Astrocyte of the cerebellum (primary cell): ENCODE measurements around the gene ARHGEF7.

Experiments
- DNase-seq: peaks from one replicate; pipeline ENCODE4 v3.0.0-alpha.2; 2011; ENCODE audit warnings: low read depth
- H3K4me3 ChIP-seq: 2 replicates; pipeline ENCODE4 v1.5.1; 2011; ENCODE audit warnings: mild to moderate bottlenecking, low read depth, low read length, moderate library complexity
- CTCF ChIP-seq: IDR thresholded peaks from 2 replicates; pipeline ENCODE4 v1.5.1; 2012; ENCODE audit warnings: low read length, low read depth, moderate library complexity, mild to moderate bottlenecking; ENCODE audit errors: missing control alignments
- in situ Hi-C: cut with HindIII; loops from 2 replicates; pipeline ENCODE4 v1.10.0; 2017; ENCODE audit warnings: low sequenced_read_pairs

The ARHGEF7 gene

DNA sequence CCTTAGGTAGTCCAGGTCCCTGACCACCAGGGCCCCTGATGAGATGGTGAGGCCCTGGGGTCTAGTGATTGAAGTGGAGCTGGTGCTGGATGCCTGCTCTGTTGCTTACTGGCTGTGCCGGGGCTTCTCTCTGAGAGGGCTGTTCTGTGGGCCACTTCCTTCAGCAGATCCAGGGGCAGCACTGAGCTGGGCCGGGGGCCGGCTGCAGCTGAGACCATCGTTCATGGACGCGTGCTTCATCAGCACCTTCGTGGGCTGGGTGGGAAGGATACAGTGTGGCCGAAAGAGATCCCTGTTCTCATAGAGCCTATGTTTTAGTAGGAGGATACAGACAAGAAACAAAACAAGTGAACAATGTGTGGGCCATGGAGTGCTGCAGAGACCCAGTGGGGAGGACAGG, 172.1 kb downstream of the ARHGEF7 start:
- H3K4me3 ChIP-seq: no peak overlapping the region
- DNase-seq: no peak
- no peak for TF ChIP-seq CTCF
- in situ Hi-C loops: loop anchor here (5.0 kb wide), 1 partner anchor 35 kb away; no protein-coding TSS in a partner anchor

- no peak for TF ChIP-seq CTCF
- no peak overlapping the region for H3K4me3 ChIP-seq
- in situ Hi-C loops: loop anchor here (5.0 kb wide), 1 partner anchor 36 kb away; no protein-coding TSS in a partner anchor
- no peak for DNase-seq
Observed at GRCh38 chr13:111288276-111288675, 173.2 kb downstream of the ARHGEF7 start.

DNA sequence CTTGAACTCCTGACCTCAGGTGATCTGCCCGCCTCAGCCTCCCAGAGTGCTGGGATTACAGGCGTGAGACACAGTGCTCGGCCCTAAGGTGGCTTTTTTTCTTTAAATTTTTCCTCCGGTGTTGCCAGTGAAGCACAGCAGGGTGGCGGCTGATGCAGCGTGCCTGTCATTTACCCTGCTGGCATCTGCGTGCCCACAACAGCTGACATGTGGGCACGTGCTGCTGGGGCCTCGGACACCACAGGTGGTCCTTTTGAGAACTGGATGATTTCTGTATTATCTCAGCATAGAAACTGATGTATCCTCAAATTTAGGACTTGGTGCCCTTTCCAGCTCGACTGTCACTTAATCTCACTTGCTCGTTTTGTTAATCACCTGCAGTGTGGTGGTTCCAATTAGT, 174.1 kb downstream of the ARHGEF7 start:
- TF ChIP-seq CTCF: no peak
- no peak overlapping the region for H3K4me3 ChIP-seq
- no peak for DNase-seq
- in situ Hi-C loops: loop anchor here (5.0 kb wide), 1 partner anchor 37 kb away; no protein-coding TSS in a partner anchor

- DNase-seq: no peak
- no peak overlapping the region for H3K4me3 ChIP-seq
- TF ChIP-seq CTCF: no peak
- in situ Hi-C loops: no loop called here
Observed at GRCh38 chr13:111291908-111292307, 176.8 kb downstream of the ARHGEF7 start.

GRCh38 chr13:111292710-111293485, 177.8 kb downstream of the ARHGEF7 start:
- in situ Hi-C loops: no loop called here
- no peak overlapping the region for H3K4me3 ChIP-seq
- TF ChIP-seq CTCF: no peak
- no peak for DNase-seq

DNA sequence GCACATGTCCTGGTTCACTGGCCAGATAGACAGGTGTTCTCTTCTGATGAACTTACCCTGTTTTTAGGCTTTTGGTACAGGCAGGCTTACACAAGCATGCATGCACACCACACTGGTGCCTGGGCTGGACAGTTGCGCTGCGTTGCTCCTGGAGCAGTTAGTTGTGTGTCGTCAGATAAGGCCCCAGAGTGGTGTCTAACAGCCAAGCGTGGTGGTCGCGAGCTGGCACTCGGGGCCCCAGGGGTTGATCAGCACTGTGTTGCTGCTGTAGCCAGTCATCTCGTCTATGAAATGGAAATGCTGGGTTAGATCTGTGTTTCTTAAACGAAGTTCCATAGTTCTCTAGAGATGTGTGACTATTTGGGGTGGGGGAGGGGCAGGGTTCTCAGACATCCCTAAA, 180.8 kb downstream of the ARHGEF7 start:
- no peak for TF ChIP-seq CTCF
- H3K4me3 ChIP-seq: no peak overlapping the region
- DNase-seq: no peak
- in situ Hi-C loops: no loop called here
